A673 (cell line): ENCODE data around the gene POLR3K.

Experiments
- CTCF ChIP-seq: fragments of 300-800, 200-600 bp; sonication (generic); conservative IDR thresholded peaks from 2 replicates; pipeline ENCODE4 v1.5.1; 2017; ENCODE audit warnings: low read depth, mild to moderate bottlenecking, antibody characterized with exemption, low read length, moderate library complexity, mixed read lengths
- EZH2 ChIP-seq: fragments of 200-600 bp; sonication (generic); IDR thresholded peaks from 2 replicates; pipeline ENCODE4 v1.6.1; 2017; ENCODE audit warnings: borderline replicate concordance, low read depth, mild to moderate bottlenecking, mixed read lengths, antibody characterized with exemption, low read length; ENCODE audit not compliant: poor library complexity, severe bottlenecking

GRCh38 chr16:83060-83603 is 29.7 kb upstream of the POLR3K start:
- TF ChIP-seq CTCF (no peak), EZH2 (no peak)
